PC-9 (cell line): Measurements from ENCODE around the gene TTC39A. TPM values are rescaled to one million over a fixed set of nuclear protein-coding genes. Genes with fewer than 3 reads are reported as not detected.
"Not testable (repeated sequence)": the region's sequence is repeated elsewhere in the genome, so short reads cannot be mapped to it uniquely, and the experiment has no call there.

Experiments used
- BruUV-seq: library from RNA; stranded (reverse); fragments of 400-500 nt; replicated peaks from 2 replicates; lab custom pipeline; 2021; lab: Mats Ljungman, UMichigan
- CTCF ChIA-PET: fragments of 300-600 bp; sonication (Branson Sonifier 250); formaldehyde crosslinking; loops from one replicate; lab custom pipeline; 2022; ENCODE audit warnings: antibody characterized with exemption; lab: Charles Lee
- POLR2A ChIA-PET: fragments of 300-600 bp; sonication (Branson Sonifier 250); formaldehyde crosslinking; loops from one replicate; lab custom pipeline; 2022; ENCODE audit warnings: antibody characterized with exemption; ENCODE audit not compliant: unreplicated experiment; lab: Charles Lee
- DNase-seq, 2 experiments: peaks; one replicate each; pipeline versions ENCODE4 v3.0.0 to v3.0.0-alpha.2; 2015 to 2022; ENCODE audit warnings: mixed read lengths in 1 of 2
- H2AFZ ChIP-seq: fragments of 200-600 bp; sonication (generic); 2 replicates; pipeline ENCODE4 v1.8.1; 2017; ENCODE audit warnings: antibody characterized with exemption
- H3F3A ChIP-seq: fragments of 200-600 bp; sonication (generic); 2 replicates; pipeline ENCODE4 v1.8.1; 2017; ENCODE audit warnings: antibody characterized with exemption, mild to moderate bottlenecking, low read depth; ENCODE audit not compliant: insufficient read depth
- H3K27ac ChIP-seq: fragments of 200-600 bp; sonication (generic); 2 replicates; pipeline ENCODE4 v1.6.1; 2016; ENCODE audit warnings: mixed run types
- H3K27me3 ChIP-seq: fragments of 200-600 bp; sonication (generic); 2 replicates; pipeline ENCODE4 v1.6.1; 2016; ENCODE audit warnings: low read depth, mixed run types; ENCODE audit not compliant: insufficient read depth
- H3K36me3 ChIP-seq: fragments of 200-600 bp; sonication (generic); 2 replicates; pipeline ENCODE4 v1.6.1; 2016; ENCODE audit warnings: low read depth, mixed run types
- H3K4me1 ChIP-seq: fragments of 200-600 bp; sonication (generic); replicated peaks from 2 replicates; pipeline ENCODE4 v1.6.1; 2016; ENCODE audit warnings: mixed run types; ENCODE audit not compliant: insufficient read depth
- H3K4me2 ChIP-seq: fragments of 200-600 bp; sonication (generic); 2 replicates; pipeline ENCODE4 v1.6.1; 2017; ENCODE audit warnings: mixed run types
- H3K4me3 ChIP-seq: fragments of 200-600 bp; sonication (generic); 2 replicates; pipeline ENCODE4 v1.6.1; 2016; ENCODE audit warnings: mixed run types
- H3K79me2 ChIP-seq: fragments of 200-600 bp; sonication (generic); 2 replicates; pipeline ENCODE4 v1.6.1; 2017; ENCODE audit warnings: low read depth, mixed run types
- H3K9me2 ChIP-seq: fragments of 200-600 bp; sonication (generic); 2 replicates; pipeline ENCODE4 v1.8.1; 2017; ENCODE audit warnings: mild to moderate bottlenecking; ENCODE audit not compliant: insufficient read depth
- H3K9me3 ChIP-seq: fragments of 200-600 bp; sonication (generic); 2 replicates; pipeline ENCODE4 v1.8.1; 2016; ENCODE audit warnings: low read depth; ENCODE audit not compliant: insufficient read depth
- H4K20me1 ChIP-seq: fragments of 200-600 bp; sonication (generic); 2 replicates; pipeline ENCODE4 v1.8.1; 2017; ENCODE audit not compliant: insufficient read depth
- CTCF ChIP-seq: fragments of 200-600 bp; sonication (generic); conservative IDR thresholded peaks from 2 replicates; pipeline ENCODE4 v1.6.1; 2017; ENCODE audit warnings: mixed run types, antibody characterized with exemption, mild to moderate bottlenecking, moderate library complexity
- EZH2 ChIP-seq: fragments of 200-600 bp; sonication (generic); IDR thresholded peaks from 2 replicates; pipeline ENCODE4 v1.8.0; 2017; ENCODE audit warnings: antibody characterized with exemption, low read depth
- intact Hi-C: fragments of 100-400 bp; cut with micrococcal nuclease; formaldehyde crosslinking; loops from one replicate; pipeline ENCODE4 v1.10.0; 2022; ENCODE audit not compliant: unreplicated experiment
- total RNA-seq: library from RNA; stranded (reverse); gene quantifications from 2 replicates; pipeline ENCODE4 v1.2.3, GENCODE V29; 2021

Gene TTC39A
- total RNA-seq, 1 experiment from 2014 or later = 7.3 TPM

DNA sequence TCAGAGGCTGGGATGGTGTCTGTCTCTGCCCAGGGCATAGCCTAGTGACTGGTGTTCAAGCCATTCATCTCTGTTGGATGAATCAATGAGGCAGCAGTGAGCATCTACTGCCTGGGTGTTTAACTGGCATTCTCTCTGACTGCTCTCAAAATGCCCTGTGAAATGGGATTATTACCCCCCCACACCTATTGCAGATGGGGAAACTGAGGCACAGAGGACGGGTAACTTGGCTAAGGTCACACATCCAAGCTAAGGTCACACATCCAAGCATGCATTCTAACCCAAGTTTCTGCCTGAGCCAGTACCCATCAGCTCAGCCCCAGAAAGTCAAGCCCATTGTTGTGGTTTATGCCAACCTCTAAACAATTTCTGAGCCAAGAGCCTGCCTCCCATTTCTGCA is 5.0 kb downstream of the TTC39A start:
- BruUV-seq = no TSS peak
- H3K4me3 ChIP-seq = no peak overlapping the region
- H3K79me2 ChIP-seq = no peaks in the 10 kb centered on the region
- H3K4me2 ChIP-seq = no peak overlapping the region
- no peaks in the 10 kb centered on the region for H3K9me3 ChIP-seq
- no peaks in the 10 kb centered on the region for H4K20me1 ChIP-seq
- H3K36me3 ChIP-seq = no peaks in the 10 kb centered on the region
- CTCF ChIA-PET = no interaction called here
- POLR2A ChIA-PET = no interaction called here
- no peak for DNase-seq
- H3K27ac ChIP-seq = no peak overlapping the region
- no peak overlapping the region for H2AFZ ChIP-seq
- no peaks in the 10 kb centered on the region for H3K27me3 ChIP-seq
- intact Hi-C loops = no loop called here
- H3K9me2 ChIP-seq = no peaks in the 10 kb centered on the region
- TF ChIP-seq CTCF (no peak), EZH2 (no peak)
- peaks cover 10% of the 10 kb centered on the region; the same call in 1 of the 2 replicates for H3F3A ChIP-seq
- peaks cover 5% of the 10 kb centered on the region for H3K4me1 ChIP-seq

GRCh38 chr1:51325011-51325385 is 5.4 kb downstream of the TTC39A start:
- CTCF ChIA-PET, BruUV-seq, H3K79me2 ChIP-seq, H3K27me3 ChIP-seq, POLR2A ChIA-PET, H4K20me1 ChIP-seq, H3K9me2 ChIP-seq, intact Hi-C loops, DNase-seq, H3K4me1 ChIP-seq, H2AFZ ChIP-seq, H3K27ac ChIP-seq, H3K36me3 ChIP-seq, H3F3A ChIP-seq, H3K4me2 ChIP-seq, H3K4me3 ChIP-seq, H3K9me3 ChIP-seq: not testable (repeated sequence)

DNA sequence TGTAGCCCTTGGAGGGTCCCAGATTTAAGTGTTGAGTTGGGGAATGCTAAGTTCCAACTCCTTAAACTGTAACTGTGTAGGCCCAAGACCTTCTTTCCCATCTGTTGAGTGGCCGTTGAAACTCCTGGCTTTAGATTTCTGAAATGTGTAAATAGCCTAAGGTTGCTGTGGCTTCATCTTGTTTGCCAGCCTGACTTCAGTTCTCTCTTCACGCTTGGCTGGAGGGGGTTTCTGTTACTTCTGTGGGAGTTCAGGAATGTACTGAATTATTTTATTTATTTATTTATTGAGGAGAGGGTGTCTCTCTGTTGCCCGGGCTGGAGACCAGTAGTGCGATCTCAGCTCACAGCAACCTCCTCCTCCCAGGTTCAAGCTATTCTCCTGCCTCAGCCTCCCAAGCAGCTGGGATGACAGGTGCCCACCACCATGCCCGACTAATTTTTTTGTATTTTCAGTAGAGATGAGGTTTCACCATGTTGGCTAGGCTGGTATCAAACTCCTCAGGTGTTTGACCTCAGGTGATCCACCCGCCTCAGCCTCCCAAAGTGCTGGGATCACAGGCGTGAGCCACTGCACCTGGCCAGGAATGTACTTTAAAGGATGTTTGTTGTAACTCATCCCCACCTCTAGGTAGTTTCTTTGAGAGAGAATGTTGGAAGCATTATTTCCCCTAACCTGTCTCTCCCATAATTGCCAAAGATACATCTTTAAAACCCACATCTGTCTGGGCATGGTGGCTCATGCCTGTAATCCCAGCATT is 5.9 kb downstream of the TTC39A start:
- H3K4me3 ChIP-seq = no peak overlapping the region
- intact Hi-C loops = no loop called here
- H4K20me1 ChIP-seq = no peaks in the 10 kb centered on the region
- BruUV-seq = no TSS peak
- H3K9me3 ChIP-seq = no peaks in the 10 kb centered on the region
- TF ChIP-seq CTCF (no peak), EZH2 (no peak)
- no peak overlapping the region for H3K4me2 ChIP-seq
- H3K79me2 ChIP-seq = no peaks in the 10 kb centered on the region
- H2AFZ ChIP-seq = no peak overlapping the region
- H3K27ac ChIP-seq = no peak overlapping the region
- H3K27me3 ChIP-seq = no peaks in the 10 kb centered on the region
- H3K4me1 ChIP-seq = no peaks in the 10 kb centered on the region
- ChIA-PET POLR2A (no interaction called here), CTCF (no interaction called here)
- no peak for DNase-seq
- no peaks in the 10 kb centered on the region for H3K36me3 ChIP-seq
- peaks cover 5% of the 10 kb centered on the region; the same call in 1 of the 2 replicates for H3F3A ChIP-seq
- H3K9me2 ChIP-seq = no peaks in the 10 kb centered on the region

- Histone ChIP-seq H3K9me2 (no peaks in the 10 kb centered on the region), H3K36me3 (no peaks in the 10 kb centered on the region), H3K9me3 (no peaks in the 10 kb centered on the region), H3K27me3 (no peaks in the 10 kb centered on the region), H3K79me2 (no peaks in the 10 kb centered on the region), H3K4me3 (no peak overlapping the region), H2AFZ (no peak overlapping the region), H3K27ac (no peak overlapping the region), H4K20me1 (no peaks in the 10 kb centered on the region), H3K4me2 (no peak overlapping the region), H3K4me1 (no peaks in the 10 kb centered on the region), H3F3A (no peaks in the 10 kb centered on the region; the same call in 1 of the 2 replicates)
- BruUV-seq = no TSS peak
- intact Hi-C loops = no loop called here
- TF ChIP-seq EZH2 = no peak
- TF ChIP-seq CTCF = no peak
- no peak for DNase-seq
- ChIA-PET CTCF (no interaction called here), POLR2A (no interaction called here)
These were observed 6.6 kb downstream of the TTC39A start for GRCh38 chr1:51323778-51324177.
